ENCODE data around the gene DBX1.
"Not testable (repeated sequence)": the region's sequence is repeated elsewhere in the genome, so short reads cannot be mapped to it uniquely, and the experiment has no call there.

DBX1 gene
- 0 reads per million in 4 experiments for total RNA-seq

- DNase-seq = no peak
Observed at GRCh38 chr11:20160425-20161229, at the start of gene DBX1. Gene DBX1, minus strand, starts transcription at chr11:20160475. Its CDS starts 151 bp downstream, at chr11:20160324.

- DNase-seq = no peak
Observed at GRCh38 chr11:20208622-20209111, 48.4 kb upstream of the DBX1 start.

- no peak for DNase-seq
Observed at GRCh38 chr11:20207781-20208621, 47.7 kb upstream of the DBX1 start.

- no peak for DNase-seq
Observed at GRCh38 chr11:20205807-20206206, 45.5 kb upstream of the DBX1 start.

- DNase-seq = no peak
Observed at GRCh38 chr11:20204681-20205080, 44.4 kb upstream of the DBX1 start.

GRCh38 chr11:20203831-20204230 lies 43.6 kb upstream of the DBX1 start:
- no peak for DNase-seq

GRCh38 chr11:20201231-20201630 lies 41.0 kb upstream of the DBX1 start:
- DNase-seq = no peak

- DNase-seq = not testable (repeated sequence)
Observed at GRCh38 chr11:20200331-20200955, 40.2 kb upstream of the DBX1 start.

- no peak for DNase-seq
Observed at GRCh38 chr11:20197881-20198280, 37.6 kb upstream of the DBX1 start.

- DNase-seq = no peak
Observed at GRCh38 chr11:20194470-20194869, 34.2 kb upstream of the DBX1 start.

GRCh38 chr11:20193307-20193706 lies 33.0 kb upstream of the DBX1 start:
- DNase-seq = no peak

- DNase-seq = no peak
Observed at GRCh38 chr11:20192641-20193040, 32.4 kb upstream of the DBX1 start.

- DNase-seq = no peak
Observed at GRCh38 chr11:20192151-20192550, 31.9 kb upstream of the DBX1 start.

GRCh38 chr11:20178976-20179375 lies 18.7 kb upstream of the DBX1 start:
- no peak for DNase-seq

- DNase-seq = no peak
Observed at GRCh38 chr11:20177136-20177535, 16.9 kb upstream of the DBX1 start.

- DNase-seq = no peak
Observed at GRCh38 chr11:20172721-20173447, 12.6 kb upstream of the DBX1 start.

GRCh38 chr11:20163783-20164481 lies 3.7 kb upstream of the DBX1 start:
- no peak for DNase-seq

GRCh38 chr11:20162824-20163782 lies 2.8 kb upstream of the DBX1 start:
- no peak for DNase-seq

- no peak for DNase-seq
Observed at GRCh38 chr11:20161923-20162744, 1.9 kb upstream of the DBX1 start.

Data from effector CD8-positive, alpha-beta T cell (primary cell).